Loucy (cell line): ENCODE data around the gene TIMP2.

Experiments used
- H2AFZ ChIP-seq: fragments of 200-600 bp; sonication (generic); 2 replicates; pipeline ENCODE4 v1.6.0; 2016; ENCODE audit warnings: antibody characterized with exemption, mild to moderate bottlenecking, low read length, moderate library complexity
- H3F3A ChIP-seq: fragments of 200-600 bp; 2 replicates; pipeline ENCODE4 v1.6.0; 2016; ENCODE audit warnings: antibody characterized with exemption, low read depth, mild to moderate bottlenecking
- H3K27me3 ChIP-seq: fragments of 200-600 bp; sonication (generic); 2 replicates; pipeline ENCODE4 v1.6.1; 2014; ENCODE audit warnings: low read length, mild to moderate bottlenecking; ENCODE audit not compliant: insufficient read depth, poor library complexity, severe bottlenecking
- H3K36me3 ChIP-seq: fragments of 200-600 bp; sonication (generic); 2 replicates; pipeline ENCODE4 v1.6.1; 2016; ENCODE audit warnings: low read length; ENCODE audit not compliant: insufficient read depth
- H3K4me1 ChIP-seq: fragments of 200-600 bp; sonication (generic); 2 replicates; pipeline ENCODE4 v1.5.1; 2014; ENCODE audit warnings: low read length, mild to moderate bottlenecking; ENCODE audit not compliant: insufficient read depth, poor library complexity, severe bottlenecking
- H3K4me2 ChIP-seq: fragments of 200-600 bp; sonication (generic); 2 replicates; pipeline ENCODE4 v1.6.0; 2014; ENCODE audit warnings: antibody characterized with exemption, low read length, low read depth, mild to moderate bottlenecking; ENCODE audit not compliant: poor library complexity, severe bottlenecking
- H3K4me3 ChIP-seq: fragments of 200-600 bp; sonication (generic); 2 replicates; pipeline ENCODE4 v1.5.1; 2014; ENCODE audit warnings: low read length, mild to moderate bottlenecking, mixed read lengths; ENCODE audit not compliant: poor library complexity, severe bottlenecking
- H3K79me2 ChIP-seq: fragments of 200-600 bp; sonication (generic); 2 replicates; pipeline ENCODE4 v1.6.1; 2014; ENCODE audit warnings: low read length; ENCODE audit not compliant: insufficient read depth
- H3K9ac ChIP-seq: fragments of 200-600 bp; sonication (generic); 2 replicates; pipeline ENCODE4 v1.6.0; 2014; ENCODE audit warnings: mild to moderate bottlenecking, low read depth, low read length, moderate library complexity; ENCODE audit not compliant: poor library complexity, severe bottlenecking
- H3K9me2 ChIP-seq: fragments of 200-600 bp; sonication (generic); replicated peaks from 2 replicates; pipeline ENCODE4 v1.6.1; 2016; ENCODE audit warnings: low read depth, low read length, mixed read lengths
- H3K9me3 ChIP-seq: fragments of 200-600 bp; sonication (generic); 2 replicates; pipeline ENCODE4 v1.6.1; 2014; ENCODE audit warnings: mild to moderate bottlenecking, antibody characterized with exemption, low read length, low read depth; ENCODE audit not compliant: insufficient read depth
- H4K20me1 ChIP-seq: fragments of 200-600 bp; sonication (generic); 2 replicates; pipeline ENCODE4 v1.6.0; 2014; ENCODE audit warnings: antibody characterized with exemption, low read length, mild to moderate bottlenecking; ENCODE audit not compliant: insufficient read depth, poor library complexity, severe bottlenecking
- EZH2phosphoT487 ChIP-seq: fragments of 200-600 bp; IDR thresholded peaks from 2 replicates; pipeline ENCODE4 v1.6.1; 2018; ENCODE audit warnings: antibody characterized with exemption, mild to moderate bottlenecking, moderate library complexity, borderline replicate concordance
- TF ChIP-seq, protein P1 (sequence below): fragments of 200-600 bp; sonication (generic); conservative IDR thresholded peaks from 2 replicates; pipeline ENCODE4 v1.5.1; 2014; ENCODE audit warnings: mild to moderate bottlenecking, antibody characterized with exemption, low read length

Gene TIMP2

DNA sequence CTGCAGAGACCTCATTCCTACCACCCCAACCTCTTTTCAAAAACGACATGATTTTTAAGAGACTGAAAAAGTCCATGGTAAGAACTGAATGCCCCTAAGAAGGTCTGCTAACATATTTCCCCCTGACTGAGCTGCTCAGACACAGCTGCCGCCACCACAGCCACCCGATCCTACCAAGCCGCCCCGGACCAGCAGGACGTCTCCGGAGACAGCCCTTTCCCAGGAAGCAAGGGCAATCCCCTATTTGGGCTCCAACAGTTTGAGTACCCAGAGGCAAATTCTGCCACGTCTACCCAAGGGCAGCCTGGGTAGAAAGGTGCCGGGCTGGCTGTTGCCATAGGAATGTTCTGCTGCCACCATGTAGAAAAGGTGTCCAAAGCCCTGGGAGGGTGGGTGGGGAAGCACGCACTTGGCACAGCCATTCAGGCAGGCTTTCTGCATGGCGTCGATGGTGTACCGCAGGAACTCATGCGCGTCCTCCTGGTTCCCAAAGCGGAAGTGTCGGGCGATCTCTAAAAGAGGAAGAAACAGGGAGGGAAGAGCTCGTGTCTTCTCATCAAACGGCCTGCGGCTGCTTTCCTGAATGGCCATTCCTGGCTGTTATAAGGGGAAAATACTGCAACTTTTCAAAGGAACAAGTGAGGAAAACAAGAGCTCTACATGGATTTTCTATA, 98.2 kb downstream of the TIMP2 start:
- Histone ChIP-seq H3K9ac (no peak overlapping the region), H4K20me1 (no peaks in the 10 kb centered on the region), H3K27me3 (no peaks in the 10 kb centered on the region), H3K4me2 (no peak overlapping the region), H3K36me3 (peaks cover 93% of the 10 kb centered on the region; the same call in 1 of the 2 replicates), H3K9me2 (no peaks in the 10 kb centered on the region), H3F3A (no peaks in the 10 kb centered on the region), H3K4me1 (peaks cover 4% of the 10 kb centered on the region), H3K9me3 (no peaks in the 10 kb centered on the region), H3K79me2 (peaks cover 33% of the 10 kb centered on the region), H2AFZ (no peak overlapping the region), H3K4me3 (no peak overlapping the region)
- no peak for TF ChIP-seq EZH2phosphoT487
- TF ChIP-seq, protein P1, sequence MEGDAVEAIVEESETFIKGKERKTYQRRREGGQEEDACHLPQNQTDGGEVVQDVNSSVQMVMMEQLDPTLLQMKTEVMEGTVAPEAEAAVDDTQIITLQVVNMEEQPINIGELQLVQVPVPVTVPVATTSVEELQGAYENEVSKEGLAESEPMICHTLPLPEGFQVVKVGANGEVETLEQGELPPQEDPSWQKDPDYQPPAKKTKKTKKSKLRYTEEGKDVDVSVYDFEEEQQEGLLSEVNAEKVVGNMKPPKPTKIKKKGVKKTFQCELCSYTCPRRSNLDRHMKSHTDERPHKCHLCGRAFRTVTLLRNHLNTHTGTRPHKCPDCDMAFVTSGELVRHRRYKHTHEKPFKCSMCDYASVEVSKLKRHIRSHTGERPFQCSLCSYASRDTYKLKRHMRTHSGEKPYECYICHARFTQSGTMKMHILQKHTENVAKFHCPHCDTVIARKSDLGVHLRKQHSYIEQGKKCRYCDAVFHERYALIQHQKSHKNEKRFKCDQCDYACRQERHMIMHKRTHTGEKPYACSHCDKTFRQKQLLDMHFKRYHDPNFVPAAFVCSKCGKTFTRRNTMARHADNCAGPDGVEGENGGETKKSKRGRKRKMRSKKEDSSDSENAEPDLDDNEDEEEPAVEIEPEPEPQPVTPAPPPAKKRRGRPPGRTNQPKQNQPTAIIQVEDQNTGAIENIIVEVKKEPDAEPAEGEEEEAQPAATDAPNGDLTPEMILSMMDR: no peak

DNA sequence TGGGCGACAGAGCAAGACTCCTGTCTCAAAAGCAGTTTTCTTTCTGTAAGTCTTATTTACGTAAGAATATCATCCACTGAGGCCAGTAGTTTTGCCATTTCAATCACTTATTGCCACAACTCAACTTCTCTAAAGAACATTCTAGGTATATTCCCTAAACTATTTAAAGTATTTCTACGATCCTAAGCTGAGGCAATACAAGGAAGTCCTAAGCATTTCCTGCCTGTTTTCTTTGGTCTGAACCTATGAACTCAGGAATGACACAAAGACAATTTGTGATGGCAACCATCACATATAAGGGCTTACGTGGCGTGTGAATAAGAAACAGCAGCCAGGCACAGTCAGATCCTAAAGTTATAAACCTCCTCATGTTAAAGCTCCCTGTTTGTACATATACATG, 98.8 kb downstream of the TIMP2 start:
- H2AFZ ChIP-seq: no peak overlapping the region
- no peak overlapping the region for H3K4me2 ChIP-seq
- H3K36me3 ChIP-seq: peaks cover 93% of the 10 kb centered on the region; the same call in 1 of the 2 replicates
- H3K9ac ChIP-seq: no peak overlapping the region
- H3K27me3 ChIP-seq: no peaks in the 10 kb centered on the region
- peaks cover 4% of the 10 kb centered on the region for H3K4me1 ChIP-seq
- H3K79me2 ChIP-seq: peaks cover 37% of the 10 kb centered on the region
- H3K9me3 ChIP-seq: no peaks in the 10 kb centered on the region
- no peaks in the 10 kb centered on the region for H3K9me2 ChIP-seq
- H3F3A ChIP-seq: no peaks in the 10 kb centered on the region
- H4K20me1 ChIP-seq: no peaks in the 10 kb centered on the region
- no peak overlapping the region for H3K4me3 ChIP-seq
- TF ChIP-seq, protein P1: no peak
- no peak for TF ChIP-seq EZH2phosphoT487

- Histone ChIP-seq H3K9me2 (no peaks in the 10 kb centered on the region), H3F3A (0 out of 2 replicates have a peak, but pooled peaks cover under 1% of the 10 kb centered on the region), H4K20me1 (no peaks in the 10 kb centered on the region), H2AFZ (no peak overlapping the region), H3K27me3 (no peaks in the 10 kb centered on the region), H3K4me3 (no peak overlapping the region), H3K79me2 (peaks cover 37% of the 10 kb centered on the region), H3K36me3 (peaks cover 92% of the 10 kb centered on the region; the same call in 1 of the 2 replicates), H3K4me1 (peaks cover 7% of the 10 kb centered on the region), H3K9ac (no peak overlapping the region), H3K9me3 (no peaks in the 10 kb centered on the region), H3K4me2 (no peak overlapping the region)
- TF ChIP-seq EZH2phosphoT487: no peak
- TF ChIP-seq, protein P1: no peak
Measured at GRCh38 chr17:78825696-78826095, 99.5 kb downstream of the TIMP2 start.
